H9 (cell line): Measurements from ENCODE around the gene ZNF385B. TPM values are rescaled to one million over a fixed set of nuclear protein-coding genes. Genes with fewer than 3 reads are reported as not detected.

Experiments
- DNase-seq: peaks from one replicate; pipeline ENCODE4 v3.0.0-alpha.2; 2017
- H2AFZ ChIP-seq: one replicate; pipeline ENCODE4 v1.6.1; 2013; ENCODE audit warnings: mild to moderate bottlenecking, low read length, control low read depth, moderate library complexity
- H2AK5ac ChIP-seq: 2 replicates; pipeline ENCODE4 v1.6.1; 2013; ENCODE audit warnings: low read length, control low read depth, mixed read lengths; ENCODE audit not compliant: insufficient read length
- H2BK120ac ChIP-seq: one replicate; pipeline ENCODE4 v1.6.1; 2013; ENCODE audit warnings: low read depth, mild to moderate bottlenecking, low read length, control low read depth, inconsistent platforms; ENCODE audit not compliant: poor library complexity, severe bottlenecking
- H2BK12ac ChIP-seq: 2 replicates; pipeline ENCODE4 v1.6.1; 2013; ENCODE audit warnings: low read length, control low read depth, mixed read lengths, low read depth; ENCODE audit not compliant: insufficient read length
- H2BK15ac ChIP-seq: 2 replicates; pipeline ENCODE4 v1.6.1; 2013; ENCODE audit warnings: low read depth, low read length, control low read depth
- H2BK20ac ChIP-seq: one replicate; pipeline ENCODE4 v1.6.1; 2013; ENCODE audit warnings: low read depth, mild to moderate bottlenecking, low read length, control low read depth, inconsistent platforms; ENCODE audit not compliant: poor library complexity, severe bottlenecking
- H2BK5ac ChIP-seq: 2 replicates; pipeline ENCODE4 v1.6.1; 2013; ENCODE audit warnings: low read length, control low read depth, mixed read lengths; ENCODE audit not compliant: insufficient read length
- H3K14ac ChIP-seq: 2 replicates; pipeline ENCODE4 v1.6.1; 2013; ENCODE audit warnings: low read length, control low read depth; ENCODE audit not compliant: insufficient read depth
- H3K18ac ChIP-seq: 2 replicates; pipeline ENCODE4 v1.6.1; 2013; ENCODE audit warnings: low read depth, mild to moderate bottlenecking, mixed read lengths, low read length, control low read depth; ENCODE audit not compliant: insufficient read length
- H3K23ac ChIP-seq: 2 replicates; pipeline ENCODE4 v1.6.1; 2013; ENCODE audit warnings: low read length, control low read depth, mixed read lengths, low read depth; ENCODE audit not compliant: insufficient read length
- H3K23me2 ChIP-seq: 2 replicates; pipeline ENCODE4 v1.6.1; 2013; ENCODE audit warnings: low read depth, mild to moderate bottlenecking, mixed read lengths, low read length, control low read depth; ENCODE audit not compliant: insufficient read length, poor library complexity, severe bottlenecking
- H3K27ac ChIP-seq: 2 replicates; pipeline ENCODE4 v1.5.1; 2013; ENCODE audit warnings: low read length, control low read depth, mixed read lengths, low read depth; ENCODE audit not compliant: insufficient read length
- H3K27me3 ChIP-seq: 2 replicates; pipeline ENCODE4 v1.6.1; 2013; ENCODE audit warnings: low read length, control low read depth, inconsistent platforms; ENCODE audit not compliant: insufficient read depth
- H3K4ac ChIP-seq: 2 replicates; pipeline ENCODE4 v1.6.1; 2013; ENCODE audit warnings: low read depth, mild to moderate bottlenecking, control low read depth, inconsistent platforms, low read length, moderate library complexity
- H3K4me1 ChIP-seq: 2 replicates; pipeline ENCODE4 v1.6.1; 2013; ENCODE audit warnings: low read length, control low read depth, inconsistent platforms; ENCODE audit not compliant: insufficient read depth
- H3K4me2 ChIP-seq: 2 replicates; pipeline ENCODE4 v1.6.1; 2013; ENCODE audit warnings: low read length, control low read depth, mixed read lengths; ENCODE audit not compliant: insufficient read length, insufficient read depth
- H3K56ac ChIP-seq: 2 replicates; pipeline ENCODE4 v1.6.1; 2013; ENCODE audit warnings: low read depth, mild to moderate bottlenecking, mixed read lengths, low read length, control low read depth; ENCODE audit not compliant: insufficient read length
- H3K79me1 ChIP-seq: 2 replicates; pipeline ENCODE4 v1.6.1; 2013; ENCODE audit warnings: low read depth, mild to moderate bottlenecking, moderate library complexity, low read length, control low read depth, inconsistent platforms; ENCODE audit not compliant: insufficient read depth, poor library complexity, severe bottlenecking
- H3K79me2 ChIP-seq: 2 replicates; pipeline ENCODE4 v1.6.1; 2013; ENCODE audit warnings: low read length, control low read depth, inconsistent platforms; ENCODE audit not compliant: insufficient read depth
- H3K9ac ChIP-seq: 2 replicates; pipeline ENCODE4 v1.6.1; 2013; ENCODE audit warnings: low read length, control low read depth, mixed read lengths; ENCODE audit not compliant: insufficient read length; ENCODE audit errors: extremely low read depth
- H3K9me3 ChIP-seq: one replicate; pipeline ENCODE4 v1.6.1; 2013; ENCODE audit warnings: low read depth, low read length, inconsistent platforms; ENCODE audit not compliant: control insufficient read depth
- H3T11ph ChIP-seq: one replicate; pipeline ENCODE4 v1.6.1; 2013; ENCODE audit warnings: mild to moderate bottlenecking, low read length, control low read depth, inconsistent platforms
- H4K20me1 ChIP-seq: one replicate; pipeline ENCODE4 v1.6.1; 2013; ENCODE audit not compliant: control insufficient read depth, insufficient read length, insufficient read depth
- H4K5ac ChIP-seq: 2 replicates; pipeline ENCODE4 v1.6.1; 2013; ENCODE audit warnings: low read depth, mild to moderate bottlenecking, mixed read lengths, low read length, control low read depth; ENCODE audit not compliant: insufficient read length
- H4K8ac ChIP-seq: replicated peaks from 2 replicates; pipeline ENCODE4 v1.6.1; 2013; ENCODE audit warnings: low read length, control low read depth, mixed read lengths, low read depth; ENCODE audit not compliant: insufficient read length
- H4K91ac ChIP-seq: 2 replicates; pipeline ENCODE4 v1.6.1; 2013; ENCODE audit warnings: low read depth, mild to moderate bottlenecking, moderate library complexity, mixed read lengths, low read length, control low read depth; ENCODE audit not compliant: insufficient read length
- H3K27ac Mint-ChIP-seq, 3 experiments: 2 replicates in 2 of 3; 3 replicates in 1 of 3; pipeline ENCODE4 v1.8.0; 2020 to 2021; ENCODE audit warnings: mixed read lengths in 3 of 3, mild to moderate bottlenecking in 1 of 3, moderate library complexity in 1 of 3
- H3K27me3 Mint-ChIP-seq: 2 replicates; pipeline ENCODE4 v1.8.0; 2021; ENCODE audit warnings: low read depth, mild to moderate bottlenecking, moderate library complexity, mixed read lengths
- H3K36me3 Mint-ChIP-seq, 3 experiments: 2 replicates in 2 of 3; 3 replicates in 1 of 3; pipeline ENCODE4 v1.8.0; 2020 to 2021; ENCODE audit warnings: low read depth in 3 of 3, mixed read lengths in 3 of 3; ENCODE audit not compliant: insufficient read depth in 1 of 3
- H3K4me1 Mint-ChIP-seq, 2 experiments: 2 replicates each; pipeline ENCODE4 v1.8.0; 2020; ENCODE audit warnings: mixed read lengths in 2 of 2
- H3K4me3 Mint-ChIP-seq, 2 experiments: 2 replicates in 1 of 2; 3 replicates in 1 of 2; pipeline ENCODE4 v1.8.0; 2020 to 2021; ENCODE audit warnings: mild to moderate bottlenecking in 2 of 2, mixed read lengths in 2 of 2, moderate library complexity in 1 of 2
- H3K9me3 Mint-ChIP-seq, 2 experiments: 2 replicates in 1 of 2; 3 replicates in 1 of 2; pipeline ENCODE4 v1.8.0; 2020; ENCODE audit warnings: mild to moderate bottlenecking in 2 of 2, mixed read lengths in 2 of 2, moderate library complexity in 1 of 2
- CTCF ChIP-seq: fragments of 200-600 bp; sonication (generic); conservative IDR thresholded peaks from 3 replicates; pipeline ENCODE4 v1.8.0; 2021; ENCODE audit warnings: antibody characterized with exemption, mild to moderate bottlenecking
- whole genome bisulfite sequencing: extraction: QIAGEN DNeasy Blood & Tissue Kit; methylation state at CpG from one replicate; pipeline ENCODE4 v1.1.7; 2013; ENCODE audit warnings: missing lambda C conversion rate, low lambda C conversion rate, mixed read lengths; ENCODE audit not compliant: insufficient read length; ENCODE audit errors: extremely low coverage; 5-methylcytosine and 5-hydroxymethylcytosine counted together
- total RNA-seq: library from RNA; stranded (reverse); gene quantifications from 2 replicates; pipeline ENCODE4 v1.2.1, GENCODE V29; 2021

The ZNF385B gene
- total RNA-seq, 1 experiment from 2014 or later, result 2.1 TPM

- H4K91ac ChIP-seq, result no peak overlapping the region
- no peak overlapping the region for H3K14ac ChIP-seq
- no peak overlapping the region for H3K56ac ChIP-seq
- H3K4ac ChIP-seq, result no peak overlapping the region
- H2AK5ac ChIP-seq, result no peak overlapping the region
- H2BK5ac ChIP-seq, result no peak overlapping the region
- no peak overlapping the region for H2AFZ ChIP-seq
- H3K9me3 ChIP-seq, result no peaks in the 10 kb centered on the region
- H2BK20ac ChIP-seq, result no peak overlapping the region
- H3K23me2 ChIP-seq, result no peaks in the 10 kb centered on the region
- H2BK12ac ChIP-seq, result no peak overlapping the region
- no peak overlapping the region for H2BK120ac ChIP-seq
- H3K18ac ChIP-seq, result no peak overlapping the region
- no peaks in the 10 kb centered on the region for H3K79me1 ChIP-seq
- H3T11ph ChIP-seq, result no peak overlapping the region
- H4K5ac ChIP-seq, result no peak overlapping the region
- no peaks in the 10 kb centered on the region for H3K79me2 ChIP-seq
- no peak overlapping the region for H3K27ac ChIP-seq
- no peak overlapping the region for H3K4me3 Mint-ChIP-seq
- no peaks in the 10 kb centered on the region for H3K36me3 Mint-ChIP-seq
- no peak overlapping the region for H2BK15ac ChIP-seq
- TF ChIP-seq CTCF, result no peak
- H3K9me3 Mint-ChIP-seq, result no peaks in the 10 kb centered on the region
- no peaks in the 10 kb centered on the region for H4K20me1 ChIP-seq
- H3K27ac Mint-ChIP-seq, result no peak overlapping the region
- no peak overlapping the region for H4K8ac ChIP-seq
- no CpG with 5 or more reads among the region's 3 CpGs for WGBS
- no peak overlapping the region for H3K4me2 ChIP-seq
- no peak for DNase-seq
- peaks cover 18 to 24% of the 10 kb centered on the region in 2 experiments for H3K4me1 Mint-ChIP-seq
- no peak overlapping the region for H3K9ac ChIP-seq
- no peaks in the 10 kb centered on the region for H3K27me3 Mint-ChIP-seq
- no peaks in the 10 kb centered on the region; the same call in 1 of the 2 replicates for H3K4me1 ChIP-seq
- no peak overlapping the region for H3K23ac ChIP-seq
- H3K27me3 ChIP-seq, result no peaks in the 10 kb centered on the region
Measured at GRCh38 chr2:179593323-179593722, 268.1 kb downstream of the ZNF385B start.
